H9 (cell line): ENCODE data around the gene ARID1B. TPM values are rescaled to one million over a fixed set of nuclear protein-coding genes. Genes with fewer than 3 reads are reported as not detected.

Experiments used
- DNase-seq: peaks from one replicate; pipeline ENCODE4 v3.0.0-alpha.2; 2017
- H2AFZ ChIP-seq: one replicate; pipeline ENCODE4 v1.6.1; 2013; ENCODE audit warnings: mild to moderate bottlenecking, low read length, control low read depth, moderate library complexity
- H2AK5ac ChIP-seq: 2 replicates; pipeline ENCODE4 v1.6.1; 2013; ENCODE audit warnings: low read length, control low read depth, mixed read lengths; ENCODE audit not compliant: insufficient read length
- H2BK120ac ChIP-seq: one replicate; pipeline ENCODE4 v1.6.1; 2013; ENCODE audit warnings: low read depth, mild to moderate bottlenecking, low read length, control low read depth, inconsistent platforms; ENCODE audit not compliant: poor library complexity, severe bottlenecking
- H2BK12ac ChIP-seq: 2 replicates; pipeline ENCODE4 v1.6.1; 2013; ENCODE audit warnings: low read length, control low read depth, mixed read lengths, low read depth; ENCODE audit not compliant: insufficient read length
- H2BK15ac ChIP-seq: 2 replicates; pipeline ENCODE4 v1.6.1; 2013; ENCODE audit warnings: low read depth, low read length, control low read depth
- H2BK20ac ChIP-seq: one replicate; pipeline ENCODE4 v1.6.1; 2013; ENCODE audit warnings: low read depth, mild to moderate bottlenecking, low read length, control low read depth, inconsistent platforms; ENCODE audit not compliant: poor library complexity, severe bottlenecking
- H2BK5ac ChIP-seq: 2 replicates; pipeline ENCODE4 v1.6.1; 2013; ENCODE audit warnings: low read length, control low read depth, mixed read lengths; ENCODE audit not compliant: insufficient read length
- H3K14ac ChIP-seq: 2 replicates; pipeline ENCODE4 v1.6.1; 2013; ENCODE audit warnings: low read length, control low read depth; ENCODE audit not compliant: insufficient read depth
- H3K18ac ChIP-seq: 2 replicates; pipeline ENCODE4 v1.6.1; 2013; ENCODE audit warnings: low read depth, mild to moderate bottlenecking, mixed read lengths, low read length, control low read depth; ENCODE audit not compliant: insufficient read length
- H3K23ac ChIP-seq: 2 replicates; pipeline ENCODE4 v1.6.1; 2013; ENCODE audit warnings: low read length, control low read depth, mixed read lengths, low read depth; ENCODE audit not compliant: insufficient read length
- H3K23me2 ChIP-seq: 2 replicates; pipeline ENCODE4 v1.6.1; 2013; ENCODE audit warnings: low read depth, mild to moderate bottlenecking, mixed read lengths, low read length, control low read depth; ENCODE audit not compliant: insufficient read length, poor library complexity, severe bottlenecking
- H3K27ac ChIP-seq: 2 replicates; pipeline ENCODE4 v1.5.1; 2013; ENCODE audit warnings: low read length, control low read depth, mixed read lengths, low read depth; ENCODE audit not compliant: insufficient read length
- H3K27me3 ChIP-seq: 2 replicates; pipeline ENCODE4 v1.6.1; 2013; ENCODE audit warnings: low read length, control low read depth, inconsistent platforms; ENCODE audit not compliant: insufficient read depth
- H3K4ac ChIP-seq: 2 replicates; pipeline ENCODE4 v1.6.1; 2013; ENCODE audit warnings: low read depth, mild to moderate bottlenecking, control low read depth, inconsistent platforms, low read length, moderate library complexity
- H3K4me1 ChIP-seq: 2 replicates; pipeline ENCODE4 v1.6.1; 2013; ENCODE audit warnings: low read length, control low read depth, inconsistent platforms; ENCODE audit not compliant: insufficient read depth
- H3K4me2 ChIP-seq: 2 replicates; pipeline ENCODE4 v1.6.1; 2013; ENCODE audit warnings: low read length, control low read depth, mixed read lengths; ENCODE audit not compliant: insufficient read length, insufficient read depth
- H3K56ac ChIP-seq: 2 replicates; pipeline ENCODE4 v1.6.1; 2013; ENCODE audit warnings: low read depth, mild to moderate bottlenecking, mixed read lengths, low read length, control low read depth; ENCODE audit not compliant: insufficient read length
- H3K79me1 ChIP-seq: 2 replicates; pipeline ENCODE4 v1.6.1; 2013; ENCODE audit warnings: low read depth, mild to moderate bottlenecking, moderate library complexity, low read length, control low read depth, inconsistent platforms; ENCODE audit not compliant: insufficient read depth, poor library complexity, severe bottlenecking
- H3K79me2 ChIP-seq: 2 replicates; pipeline ENCODE4 v1.6.1; 2013; ENCODE audit warnings: low read length, control low read depth, inconsistent platforms; ENCODE audit not compliant: insufficient read depth
- H3K9ac ChIP-seq: 2 replicates; pipeline ENCODE4 v1.6.1; 2013; ENCODE audit warnings: low read length, control low read depth, mixed read lengths; ENCODE audit not compliant: insufficient read length; ENCODE audit errors: extremely low read depth
- H3K9me3 ChIP-seq: one replicate; pipeline ENCODE4 v1.6.1; 2013; ENCODE audit warnings: low read depth, low read length, inconsistent platforms; ENCODE audit not compliant: control insufficient read depth
- H3T11ph ChIP-seq: one replicate; pipeline ENCODE4 v1.6.1; 2013; ENCODE audit warnings: mild to moderate bottlenecking, low read length, control low read depth, inconsistent platforms
- H4K20me1 ChIP-seq: one replicate; pipeline ENCODE4 v1.6.1; 2013; ENCODE audit not compliant: control insufficient read depth, insufficient read length, insufficient read depth
- H4K5ac ChIP-seq: 2 replicates; pipeline ENCODE4 v1.6.1; 2013; ENCODE audit warnings: low read depth, mild to moderate bottlenecking, mixed read lengths, low read length, control low read depth; ENCODE audit not compliant: insufficient read length
- H4K8ac ChIP-seq: replicated peaks from 2 replicates; pipeline ENCODE4 v1.6.1; 2013; ENCODE audit warnings: low read length, control low read depth, mixed read lengths, low read depth; ENCODE audit not compliant: insufficient read length
- H4K91ac ChIP-seq: 2 replicates; pipeline ENCODE4 v1.6.1; 2013; ENCODE audit warnings: low read depth, mild to moderate bottlenecking, moderate library complexity, mixed read lengths, low read length, control low read depth; ENCODE audit not compliant: insufficient read length
- H3K27ac Mint-ChIP-seq, 3 experiments: 2 replicates in 2 of 3; 3 replicates in 1 of 3; pipeline ENCODE4 v1.8.0; 2020 to 2021; ENCODE audit warnings: mixed read lengths in 3 of 3, mild to moderate bottlenecking in 1 of 3, moderate library complexity in 1 of 3
- H3K27me3 Mint-ChIP-seq: 2 replicates; pipeline ENCODE4 v1.8.0; 2021; ENCODE audit warnings: low read depth, mild to moderate bottlenecking, moderate library complexity, mixed read lengths
- H3K36me3 Mint-ChIP-seq, 3 experiments: 2 replicates in 2 of 3; 3 replicates in 1 of 3; pipeline ENCODE4 v1.8.0; 2020 to 2021; ENCODE audit warnings: low read depth in 3 of 3, mixed read lengths in 3 of 3; ENCODE audit not compliant: insufficient read depth in 1 of 3
- H3K4me1 Mint-ChIP-seq, 2 experiments: 2 replicates each; pipeline ENCODE4 v1.8.0; 2020; ENCODE audit warnings: mixed read lengths in 2 of 2
- H3K4me3 Mint-ChIP-seq, 2 experiments: 2 replicates in 1 of 2; 3 replicates in 1 of 2; pipeline ENCODE4 v1.8.0; 2020 to 2021; ENCODE audit warnings: mild to moderate bottlenecking in 2 of 2, mixed read lengths in 2 of 2, moderate library complexity in 1 of 2
- H3K9me3 Mint-ChIP-seq, 2 experiments: 2 replicates in 1 of 2; 3 replicates in 1 of 2; pipeline ENCODE4 v1.8.0; 2020; ENCODE audit warnings: mild to moderate bottlenecking in 2 of 2, mixed read lengths in 2 of 2, moderate library complexity in 1 of 2
- CTCF ChIP-seq: fragments of 200-600 bp; sonication (generic); conservative IDR thresholded peaks from 3 replicates; pipeline ENCODE4 v1.8.0; 2021; ENCODE audit warnings: antibody characterized with exemption, mild to moderate bottlenecking
- WGBS: extraction: QIAGEN DNeasy Blood & Tissue Kit; methylation state at CpG from one replicate; pipeline ENCODE4 v1.1.7; 2013; ENCODE audit warnings: missing lambda C conversion rate, low lambda C conversion rate, mixed read lengths; ENCODE audit not compliant: insufficient read length; ENCODE audit errors: extremely low coverage; 5-methylcytosine and 5-hydroxymethylcytosine counted together
- total RNA-seq: library from RNA; stranded (reverse); gene quantifications from 2 replicates; pipeline ENCODE4 v1.2.1, GENCODE V29; 2021

The ARID1B gene
- total RNA-seq, 1 experiment from 2014 or later, result 88.2 TPM

DNA sequence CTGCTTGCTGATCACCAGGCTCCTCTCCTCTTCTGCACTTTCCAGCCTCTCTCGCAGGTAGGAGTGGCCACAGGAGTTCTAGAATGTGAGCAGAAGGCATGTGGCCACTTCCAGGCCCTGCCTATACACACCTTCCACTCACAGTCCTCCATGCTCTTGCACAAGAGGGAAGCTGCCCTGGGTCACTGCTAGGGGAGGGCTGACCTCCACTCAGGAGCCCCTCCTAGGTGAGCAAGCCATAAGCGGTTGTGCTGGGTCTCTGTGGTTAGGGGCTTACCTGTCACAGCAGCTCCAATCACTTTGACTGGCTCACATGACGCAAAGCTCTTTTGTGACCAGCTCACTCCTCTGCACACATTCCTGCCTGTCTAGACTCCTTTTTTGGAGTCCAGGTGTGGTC is 477.9 kb downstream of the ARID1B start:
- DNase-seq, result no peak
- Histone ChIP-seq H3K4me1 (no peaks in the 10 kb centered on the region), H2BK120ac (no peak overlapping the region), H3K27ac (no peak overlapping the region), H3K79me1 (no peaks in the 10 kb centered on the region), H3K9ac (no peak overlapping the region), H2BK15ac (no peak overlapping the region), H2BK20ac (no peak overlapping the region), H4K8ac (no peak overlapping the region), H4K5ac (no peak overlapping the region), H2AFZ (no peak overlapping the region), H3K18ac (no peak overlapping the region), H4K20me1 (no peaks in the 10 kb centered on the region), H3T11ph (no peak overlapping the region), H2BK5ac (no peak overlapping the region), H3K27me3 (no peaks in the 10 kb centered on the region), H3K4ac (no peak overlapping the region), H2AK5ac (no peak overlapping the region), H3K4me2 (no peak overlapping the region), H3K14ac (no peak overlapping the region), H3K9me3 (no peaks in the 10 kb centered on the region), H4K91ac (no peak overlapping the region), H3K56ac (no peak overlapping the region), H3K23me2 (no peaks in the 10 kb centered on the region), H3K79me2 (no peaks in the 10 kb centered on the region), H2BK12ac (no peak overlapping the region), H3K23ac (no peak overlapping the region)
- peaks cover 12% of the 10 kb centered on the region for H3K27me3 Mint-ChIP-seq
- no CpG with 5 or more reads among the region's 3 CpGs for WGBS
- H3K9me3 Mint-ChIP-seq, result no peaks in the 10 kb centered on the region; a peak in 1 of 5 replicates
- TF ChIP-seq CTCF, result no peak
- H3K36me3 Mint-ChIP-seq, result no peaks in the 10 kb centered on the region
- no peak overlapping the region; a peak in 1 of 7 replicates for H3K27ac Mint-ChIP-seq
- H3K4me3 Mint-ChIP-seq, result no peak overlapping the region
- H3K4me1 Mint-ChIP-seq, result no peaks in the 10 kb centered on the region
